Neural progenitor cell (in vitro differentiated cells): ENCODE data around the gene ABCA7. TPM values are rescaled to one million over a fixed set of nuclear protein-coding genes. Genes with fewer than 3 reads are reported as not detected.

Experiments
- DNase-seq: peaks from one replicate; pipeline ENCODE4 v3.0.0-alpha.2; 2016; ENCODE audit warnings: low spot score
- H2AFZ ChIP-seq: fragments of 200-600 bp; sonication (generic); replicated peaks from 2 replicates; pipeline ENCODE4 v1.6.1; 2016; ENCODE audit warnings: antibody characterized with exemption
- H3F3A ChIP-seq: fragments of 200-600 bp; sonication (generic); 2 replicates; pipeline ENCODE4 v1.6.1; 2016; ENCODE audit warnings: antibody characterized with exemption, low read depth
- H3K27ac ChIP-seq: fragments of 200-600 bp; sonication (generic); 2 replicates; pipeline ENCODE4 v1.5.1; 2016; ENCODE audit warnings: mild to moderate bottlenecking
- H3K27me3 ChIP-seq: fragments of 200-600 bp; sonication (generic); 2 replicates; pipeline ENCODE4 v1.6.1; 2016; ENCODE audit warnings: mild to moderate bottlenecking, moderate library complexity
- H3K36me3 ChIP-seq: fragments of 200-600 bp; sonication (generic); 2 replicates; pipeline ENCODE4 v1.5.1; 2016
- H3K4me1 ChIP-seq: fragments of 200-600 bp; sonication (generic); 2 replicates; pipeline ENCODE4 v1.6.1; 2016; ENCODE audit warnings: mixed run types
- H3K4me2 ChIP-seq: fragments of 200-600 bp; sonication (generic); 2 replicates; pipeline ENCODE4 v1.6.1; 2016
- H3K4me3 ChIP-seq: fragments of 200-600 bp; sonication (generic); 2 replicates; pipeline ENCODE4 v1.5.1; 2016
- H3K79me2 ChIP-seq: fragments of 200-600 bp; sonication (generic); 2 replicates; pipeline ENCODE4 v1.6.1; 2016; ENCODE audit warnings: low read depth
- H3K9ac ChIP-seq: fragments of 200-600 bp; sonication (generic); 2 replicates; pipeline ENCODE4 v1.6.1; 2016
- H3K9me3 ChIP-seq: fragments of 200-600 bp; sonication (generic); 2 replicates; pipeline ENCODE4 v1.5.1; 2016; ENCODE audit warnings: low read depth
- H4K20me1 ChIP-seq: fragments of 200-600 bp; sonication (generic); 2 replicates; pipeline ENCODE4 v1.6.1; 2016; ENCODE audit warnings: low read depth
- H3K27ac Mint-ChIP-seq: 3 replicates; pipeline ENCODE4 v1.8.0; 2021; ENCODE audit warnings: mixed read lengths
- H3K27me3 Mint-ChIP-seq: 2 replicates; pipeline ENCODE4 v1.8.0; 2022; ENCODE audit warnings: low read depth, mild to moderate bottlenecking, inconsistent platforms, moderate library complexity, mixed read lengths; ENCODE audit not compliant: insufficient read depth
- H3K36me3 Mint-ChIP-seq: 3 replicates; pipeline ENCODE4 v1.8.0; 2021; ENCODE audit warnings: mixed read lengths
- H3K4me1 Mint-ChIP-seq: 3 replicates; pipeline ENCODE4 v1.8.0; 2021; ENCODE audit warnings: mixed read lengths
- H3K4me3 Mint-ChIP-seq: 3 replicates; pipeline ENCODE4 v1.8.0; 2021; ENCODE audit warnings: mild to moderate bottlenecking, moderate library complexity, mixed read lengths
- H3K9me3 Mint-ChIP-seq: 3 replicates; pipeline ENCODE4 v1.8.0; 2020; ENCODE audit warnings: mixed read lengths
- CTCF ChIP-seq: fragments of 200-600 bp; sonication (generic); IDR thresholded peaks from 2 replicates; pipeline ENCODE4 v1.5.1; 2017; ENCODE audit warnings: antibody characterized with exemption, mild to moderate bottlenecking
- EZH2 ChIP-seq: fragments of 200-600 bp; sonication (generic); IDR thresholded peaks from 2 replicates; pipeline ENCODE4 v1.6.1; 2017; ENCODE audit warnings: antibody characterized with exemption, mild to moderate bottlenecking, moderate library complexity
- EZH2phosphoT487 ChIP-seq: fragments of 200-600 bp; sonication (generic); IDR thresholded peaks from 2 replicates; pipeline ENCODE4 v1.6.1; 2017; ENCODE audit warnings: antibody characterized with exemption
- total RNA-seq: library from RNA; depleted of rRNA; stranded (reverse); fragments of >200 nt; gene quantifications from 2 replicates; pipeline ENCODE4 v1.2.3, GENCODE V29; 2015; ENCODE audit warnings: low replicate concordance

ABCA7 gene
- total RNA-seq, 1 donor from 2014 or later: 1.4 TPM

GRCh38 chr19:1074544-1075283, 34.8 kb downstream of the ABCA7 start:
- Histone ChIP-seq H3K36me3 (no peaks in the 10 kb centered on the region), H3K9me3 (no peaks in the 10 kb centered on the region), H3K79me2 (no peaks in the 10 kb centered on the region), H3F3A (peaks cover 32% of the 10 kb centered on the region), H3K4me2 (no peak overlapping the region), H3K27ac (no peak overlapping the region), H4K20me1 (peaks cover 18% of the 10 kb centered on the region), H3K27me3 (peaks cover 29% of the 10 kb centered on the region), H2AFZ (no peak overlapping the region), H3K9ac (no peak overlapping the region), H3K4me3 (no peak overlapping the region), H3K4me1 (no peaks in the 10 kb centered on the region)
- DNase-seq: no peak
- H3K27me3 Mint-ChIP-seq: peaks cover 20% of the 10 kb centered on the region
- no peaks in the 10 kb centered on the region for H3K36me3 Mint-ChIP-seq
- peaks cover 7% of the 10 kb centered on the region for H3K4me1 Mint-ChIP-seq
- TF ChIP-seq EZH2: no peak
- no peak for TF ChIP-seq CTCF
- no peak for TF ChIP-seq EZH2phosphoT487
- H3K4me3 Mint-ChIP-seq: no peak overlapping the region
- no peak overlapping the region for H3K27ac Mint-ChIP-seq
- peaks cover 3% of the 10 kb centered on the region for H3K9me3 Mint-ChIP-seq

- no peak for DNase-seq
- no peaks in the 10 kb centered on the region for H3K9me3 ChIP-seq
- H3K27ac Mint-ChIP-seq: no peak overlapping the region
- no peak overlapping the region for H3K4me2 ChIP-seq
- H2AFZ ChIP-seq: no peak overlapping the region
- no peaks in the 10 kb centered on the region for H3K36me3 ChIP-seq
- peak overlapping the region; percentile 30 for H3K4me3 Mint-ChIP-seq
- H3K27ac ChIP-seq: no peak overlapping the region
- H4K20me1 ChIP-seq: peaks cover 21% of the 10 kb centered on the region
- H3K4me1 ChIP-seq: no peaks in the 10 kb centered on the region
- peaks cover 3% of the 10 kb centered on the region for H3K9me3 Mint-ChIP-seq
- no peak overlapping the region for H3K9ac ChIP-seq
- H3K79me2 ChIP-seq: no peaks in the 10 kb centered on the region
- no peaks in the 10 kb centered on the region for H3K36me3 Mint-ChIP-seq
- H3K27me3 ChIP-seq: peaks cover 16% of the 10 kb centered on the region
- H3F3A ChIP-seq: peaks cover 28% of the 10 kb centered on the region
- no peak overlapping the region for H3K4me3 ChIP-seq
- peaks cover 7% of the 10 kb centered on the region for H3K4me1 Mint-ChIP-seq
- H3K27me3 Mint-ChIP-seq: peaks cover 14% of the 10 kb centered on the region
- TF ChIP-seq CTCF (no peak), EZH2 (no peak), EZH2phosphoT487 (no peak)
Measured at GRCh38 chr19:1076046-1076386, 36.1 kb downstream of the ABCA7 start.

GRCh38 chr19:1076951-1077350, 37.0 kb downstream of the ABCA7 start:
- no peaks in the 10 kb centered on the region for H3K36me3 Mint-ChIP-seq
- H3K4me3 ChIP-seq: no peak overlapping the region

More at GRCh38 chr19:1076951-1077350, 37.0 kb downstream of the ABCA7 start:
- Histone ChIP-seq H3K27ac (no peak overlapping the region), H3K9ac (no peak overlapping the region), H3F3A (peaks cover 29% of the 10 kb centered on the region), H4K20me1 (peaks cover 24% of the 10 kb centered on the region), H3K79me2 (no peaks in the 10 kb centered on the region), H3K36me3 (no peaks in the 10 kb centered on the region), H3K4me2 (no peak overlapping the region), H3K9me3 (no peaks in the 10 kb centered on the region), H3K4me1 (peaks cover 5% of the 10 kb centered on the region), H3K27me3 (peaks cover 11% of the 10 kb centered on the region), H2AFZ (no peak overlapping the region)
- DNase-seq: no peak
- Mint-ChIP-seq H3K9me3 (no peaks in the 10 kb centered on the region), H3K4me3 (no peak overlapping the region), H3K4me1 (peaks cover 3% of the 10 kb centered on the region), H3K27ac (no peak overlapping the region), H3K27me3 (peaks cover 9% of the 10 kb centered on the region)
- TF ChIP-seq EZH2: no peak
- no peak for TF ChIP-seq EZH2phosphoT487
- no peak for TF ChIP-seq CTCF
